NCI-H1436 (cell line): ENCODE data around the gene SNIP1.
A peak's percentile ranks its signal among the peaks of the same experiment; 100 is the strongest.
"Not testable (repeated sequence)": the region's sequence is repeated elsewhere in the genome, so short reads cannot be mapped to it uniquely, and the experiment has no call there.

Experiments
- DNase-seq: peaks from one replicate; lab custom pipeline; 2025; lab: John Stamatoyannopoulos, UW

The SNIP1 gene

DNA sequence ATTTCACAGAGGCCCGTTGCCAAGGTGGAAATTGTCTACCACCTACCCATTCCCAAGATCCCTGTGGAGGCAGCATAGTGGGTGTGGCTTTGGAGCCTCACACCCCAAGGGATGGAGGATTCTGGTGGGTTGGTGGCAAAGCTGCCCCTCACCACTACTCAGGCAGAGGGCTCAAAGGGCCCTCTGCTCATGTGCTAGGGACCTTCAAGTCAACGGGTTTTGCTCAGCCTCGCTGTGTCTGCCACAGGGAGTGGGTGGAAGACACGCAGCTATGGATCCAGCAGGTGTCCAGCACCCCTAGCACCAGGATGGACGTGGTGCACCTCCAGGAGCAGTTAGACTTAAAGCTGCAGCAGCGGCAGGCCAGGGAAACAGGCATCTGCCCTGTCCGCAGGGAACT, 5.0 kb upstream of the SNIP1 start:
- DNase-seq, result no peak

DNA sequence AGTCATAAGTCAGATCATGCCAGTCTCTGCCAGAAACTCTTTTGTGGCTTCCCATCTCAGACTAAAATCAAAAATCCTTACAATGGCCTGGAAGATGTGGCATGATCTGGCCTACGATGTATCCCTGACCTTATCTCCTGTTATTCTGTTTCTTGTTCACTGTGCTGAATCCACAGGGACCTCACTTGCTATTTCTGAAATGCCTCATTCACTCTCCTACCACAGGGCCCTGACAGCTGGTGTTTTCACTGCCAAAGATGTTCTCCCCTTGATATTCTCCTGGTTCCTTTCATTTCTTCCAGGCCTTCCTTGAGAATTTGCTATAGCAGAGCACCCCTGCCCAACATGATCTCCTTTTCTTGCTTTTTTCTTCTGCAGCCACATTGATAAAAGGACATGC, 4.3 kb upstream of the SNIP1 start:
- DNase-seq, result no peak

DNA sequence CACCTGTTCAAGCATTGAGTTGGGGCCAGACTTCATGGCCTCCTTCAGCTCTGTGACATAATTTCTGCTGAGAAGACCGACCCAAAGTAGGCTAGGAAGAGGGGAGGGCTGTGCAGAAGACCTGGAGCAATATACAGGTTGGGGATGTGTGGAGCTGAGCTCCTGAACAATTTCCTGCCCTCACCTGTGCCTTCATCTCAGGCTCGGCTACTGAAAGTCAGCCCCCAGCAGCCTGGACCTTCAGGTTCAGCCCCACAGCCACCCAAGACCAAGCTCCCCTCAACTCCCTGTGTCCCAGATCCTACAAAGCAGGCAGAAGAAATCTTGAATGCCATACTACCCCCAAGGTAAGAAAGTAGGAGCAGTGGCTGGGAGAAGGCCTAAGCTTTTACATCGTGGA, 3.3 kb upstream of the SNIP1 start:
- DNase-seq, result no peak

DNA sequence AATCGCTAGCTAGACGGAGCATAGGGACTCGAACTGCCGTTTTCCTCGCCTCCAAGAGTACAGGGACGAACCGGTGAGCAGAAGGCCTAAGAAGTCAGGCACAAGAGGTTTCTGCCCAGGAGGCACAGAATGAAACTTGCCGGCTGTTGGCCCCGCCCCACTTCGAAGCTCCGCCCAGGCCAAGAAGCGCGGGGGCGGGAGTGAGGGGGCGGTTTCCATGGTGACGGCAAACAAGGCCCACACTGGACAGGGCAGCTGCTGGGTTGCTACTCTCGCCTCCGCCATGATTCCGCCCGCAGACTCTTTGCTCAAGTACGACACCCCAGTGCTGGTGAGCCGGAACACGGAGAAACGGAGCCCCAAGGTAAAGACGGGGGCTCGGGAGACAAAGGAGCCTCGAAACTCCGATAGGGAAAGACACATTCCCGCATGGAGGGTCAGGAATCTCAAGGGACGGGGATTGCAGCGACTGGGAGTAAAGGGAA, 2.7 kb upstream of the SNIP1 start, which contains the start of gene DNALI1:
TSS of gene DNALI1 (plus strand) at position 229 of the 485 bp plus-strand sequence. CDS start at position 284, 55 bp downstream.
- peak; percentile 79 for DNase-seq

DNA sequence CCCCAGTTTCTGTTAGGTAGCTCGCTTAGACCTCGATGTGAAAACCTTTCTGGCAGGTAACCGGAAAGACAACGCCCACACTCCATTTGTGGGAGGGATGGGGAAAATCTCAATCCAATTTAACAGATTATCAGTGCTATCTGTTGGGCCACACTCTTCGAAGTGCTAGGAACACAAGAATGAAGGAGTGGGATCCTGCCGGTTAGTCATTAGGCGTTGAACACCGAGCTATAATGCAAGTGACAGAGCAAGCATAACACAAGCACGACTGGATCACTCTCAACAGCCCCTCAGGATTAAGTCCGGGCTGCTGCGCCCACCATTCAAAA, 531 bp downstream of the SNIP1 start:
- no peak for DNase-seq

- DNase-seq, result no peak
These were observed 4.8 kb downstream of the SNIP1 start for GRCh38 chr1:37549341-37549740.

- DNase-seq, result no peak
These were observed 9.1 kb downstream of the SNIP1 start for GRCh38 chr1:37545019-37545418.

GRCh38 chr1:37544530-37544929, 9.6 kb downstream of the SNIP1 start:
- no peak for DNase-seq

DNA sequence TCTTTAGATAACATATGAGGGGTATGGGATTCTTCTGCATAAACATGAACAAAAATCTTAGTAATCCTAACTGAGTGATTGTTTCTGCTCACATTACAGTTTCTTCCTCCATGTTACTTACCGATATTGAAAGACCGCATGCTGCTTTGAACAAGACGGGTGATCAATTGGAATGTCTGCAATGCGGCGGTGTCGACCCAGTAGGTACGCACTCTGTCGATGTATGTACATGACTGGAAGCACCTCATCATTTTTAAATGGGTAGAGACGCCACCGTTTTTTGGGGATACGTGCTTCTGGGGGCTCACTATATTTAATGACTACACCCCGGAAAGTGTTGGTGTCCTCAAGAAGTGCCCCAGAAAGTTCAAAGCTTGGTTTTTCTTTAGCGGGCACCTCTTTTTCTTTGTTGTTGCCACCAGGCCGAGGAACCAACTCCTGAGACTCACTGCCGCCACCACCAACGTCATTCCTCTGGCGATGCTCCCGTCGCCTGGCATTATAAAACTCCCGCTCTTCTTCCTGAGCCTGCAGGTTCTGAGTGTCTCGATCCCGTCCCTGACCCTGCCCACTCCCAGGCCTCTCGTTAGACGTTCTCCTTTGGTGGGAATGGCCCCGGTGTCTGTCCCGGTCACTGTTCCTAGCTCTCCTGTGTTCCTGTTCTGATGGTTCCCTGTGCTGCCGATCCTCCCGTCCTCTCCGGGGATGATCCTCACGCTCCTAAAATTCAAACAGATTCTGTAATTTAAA, 13.9 kb downstream of the SNIP1 start:
- DNase-seq, result no peak

DNA sequence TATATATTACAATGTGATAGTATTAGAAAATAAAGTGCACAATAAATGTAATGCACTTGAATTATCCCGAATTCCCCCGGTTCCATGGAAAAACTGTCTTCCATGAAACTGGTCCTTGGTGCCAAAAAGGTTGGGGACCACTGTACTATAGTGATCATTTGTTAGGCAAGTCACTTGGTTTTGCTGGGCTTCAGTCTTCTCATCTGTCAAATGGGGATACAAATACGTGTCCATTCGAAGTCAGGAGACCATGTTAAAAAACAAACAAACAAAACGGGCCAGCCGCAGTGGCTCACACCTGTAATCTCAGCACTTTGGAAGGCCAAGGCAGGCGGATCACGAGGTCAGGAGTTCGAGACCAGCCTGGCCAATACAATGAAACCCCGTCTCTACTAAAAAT, 14.9 kb downstream of the SNIP1 start:
- not testable (repeated sequence) for DNase-seq

DNA sequence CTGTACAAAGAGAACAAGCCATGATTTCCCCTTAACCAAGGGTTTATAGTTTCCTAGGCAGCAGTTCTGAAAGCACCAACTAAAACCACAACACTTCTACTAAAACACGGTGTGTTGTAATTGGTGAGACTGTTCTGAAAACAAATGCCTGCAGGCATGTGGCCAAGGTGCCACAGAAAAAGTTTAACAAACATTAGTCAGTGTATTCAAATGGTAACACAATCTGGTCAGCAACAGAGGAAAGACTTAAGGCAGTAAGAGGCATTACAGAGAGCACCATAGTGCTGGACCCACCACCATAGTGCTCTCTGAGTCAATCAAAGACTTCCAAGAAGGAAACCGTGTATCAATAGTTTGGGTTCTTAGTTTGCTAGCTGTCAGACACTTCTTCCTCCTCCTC, 16.7 kb downstream of the SNIP1 start:
- DNase-seq, result no peak

GRCh38 chr1:37533317-37534093, 20.6 kb downstream of the SNIP1 start:
- no peak for DNase-seq

- DNase-seq, result not testable (repeated sequence)
These were observed 21.5 kb downstream of the SNIP1 start for GRCh38 chr1:37532418-37533156.

GRCh38 chr1:37529888-37530287, 24.2 kb downstream of the SNIP1 start:
- not testable (repeated sequence) for DNase-seq

GRCh38 chr1:37519613-37520012, 34.5 kb downstream of the SNIP1 start:
- no peak for DNase-seq

GRCh38 chr1:37518929-37519328, 35.2 kb downstream of the SNIP1 start:
- DNase-seq, result not testable (repeated sequence)

DNA sequence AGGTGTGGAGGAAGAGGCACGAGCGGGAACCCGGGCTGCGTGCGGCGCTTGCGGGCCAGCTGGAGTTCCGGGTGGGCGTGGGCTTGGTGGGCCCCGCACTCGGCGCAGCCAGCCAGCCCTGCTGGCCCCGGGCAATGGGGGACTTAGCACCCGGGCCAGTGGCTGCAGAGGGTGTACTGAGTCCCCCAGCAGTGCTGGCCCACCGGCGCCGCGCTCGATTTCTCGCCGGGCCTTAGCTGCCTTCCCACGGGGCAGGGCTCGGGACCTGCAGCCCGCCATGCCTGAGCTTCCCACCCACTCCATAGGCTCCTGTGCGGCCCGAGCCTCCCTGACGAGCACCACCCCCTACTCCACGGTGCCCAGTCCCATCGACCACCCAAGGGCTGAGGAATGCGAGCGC, 35.9 kb downstream of the SNIP1 start:
- not testable (repeated sequence) for DNase-seq

DNA sequence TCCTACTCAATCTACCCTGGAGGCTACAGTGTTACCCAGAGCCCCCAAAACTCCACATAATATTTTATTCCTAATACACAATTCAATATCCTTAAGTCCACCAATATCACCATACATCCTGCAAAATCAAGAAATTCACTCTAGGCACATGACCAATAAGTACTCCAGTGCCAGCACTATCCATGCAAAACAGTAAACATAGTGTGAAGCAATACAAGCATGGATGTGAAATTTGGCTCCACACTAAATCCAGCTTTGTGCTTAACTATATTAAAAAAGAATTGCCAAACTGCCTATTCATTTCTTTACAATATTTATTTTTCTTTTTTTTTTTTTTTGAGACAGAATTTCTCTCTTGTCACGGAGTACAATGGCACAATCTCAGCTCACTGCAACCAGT, 36.5 kb downstream of the SNIP1 start:
- DNase-seq, result no peak

DNA sequence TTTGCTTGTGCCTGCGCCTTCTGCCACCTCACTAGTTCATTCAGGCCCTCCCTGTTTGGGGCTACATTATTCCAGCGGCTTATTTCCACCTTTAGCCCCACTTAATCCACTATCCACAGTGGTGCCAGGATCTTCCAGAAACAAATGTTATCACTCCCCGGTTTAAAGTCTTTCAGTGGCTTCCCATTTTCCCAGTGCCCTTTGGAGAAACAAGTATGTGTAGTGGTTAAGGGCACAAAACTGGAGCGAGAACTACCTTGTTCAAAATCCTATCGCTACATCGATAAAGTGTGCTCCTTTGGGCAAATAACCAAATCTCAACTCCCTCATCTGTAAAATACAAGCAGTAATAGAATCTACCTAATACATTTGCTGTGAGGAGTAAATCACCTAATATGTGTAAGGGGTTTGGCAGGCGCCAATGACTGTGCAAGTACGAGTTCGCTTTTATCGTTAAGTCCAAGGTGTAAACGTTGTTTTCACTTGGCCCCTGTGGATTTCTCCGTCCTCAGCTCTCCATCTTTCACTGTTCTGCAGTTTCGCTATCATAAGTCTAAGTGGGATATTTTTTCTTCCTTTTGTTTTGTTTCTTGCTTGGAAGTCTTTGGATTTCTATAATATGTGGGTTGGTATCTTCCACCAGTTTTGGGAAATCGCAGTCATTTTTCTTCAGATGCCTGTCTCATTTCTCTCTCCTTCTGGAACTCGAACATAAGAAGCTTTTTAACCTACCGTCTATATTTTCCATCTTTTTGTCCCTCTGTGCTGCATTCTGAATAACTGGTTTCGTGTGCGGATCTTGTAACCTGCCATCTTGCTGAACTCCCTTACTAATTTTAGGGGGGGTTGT, 38.7 kb downstream of the SNIP1 start:
- no peak for DNase-seq

DNA sequence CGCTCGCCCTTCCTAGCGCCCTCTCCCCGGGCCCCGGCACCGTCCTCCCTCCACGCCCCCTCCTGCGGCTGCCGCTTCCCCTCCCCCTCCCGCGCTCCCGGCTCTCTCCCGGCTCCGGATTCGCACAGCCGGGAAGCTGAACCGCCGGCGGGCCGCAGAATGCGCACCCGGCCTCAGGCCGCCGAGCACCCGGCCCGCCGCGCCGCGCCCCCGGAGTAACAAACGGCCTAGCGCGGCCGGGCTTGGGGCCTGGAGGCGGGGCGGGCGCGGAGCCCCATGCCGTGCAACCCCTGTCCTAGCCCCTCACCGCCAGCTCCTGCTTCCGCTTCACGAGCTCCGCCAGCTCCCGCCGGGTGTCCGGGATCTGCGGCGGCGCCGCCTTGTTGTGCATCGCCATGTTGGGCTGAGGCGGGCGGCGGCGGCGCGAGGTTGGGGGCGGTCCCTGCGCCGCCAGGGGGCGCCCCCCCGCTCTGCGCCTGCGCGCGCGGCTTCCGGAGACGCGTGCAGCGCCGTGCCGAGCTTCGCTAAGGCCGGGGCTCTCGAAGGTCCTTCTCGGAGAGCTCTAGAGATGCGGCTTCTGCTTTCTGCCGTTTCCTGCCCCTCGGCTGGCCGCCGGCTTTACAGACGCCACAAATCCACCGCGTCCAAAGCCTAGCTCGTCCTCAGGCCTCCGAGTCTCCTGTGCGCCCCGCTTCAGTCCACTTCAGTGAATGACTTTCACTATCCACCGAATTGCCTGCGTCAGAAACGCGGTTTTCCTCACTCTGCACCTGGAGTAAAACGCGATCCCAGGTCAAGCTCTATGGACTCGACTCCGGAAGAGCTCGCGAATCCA, 39.5 kb downstream of the SNIP1 start, which contains the start of gene MEAF6:
TSS of gene MEAF6 (minus strand) at position 417 of the 835 bp plus-strand sequence. CDS start at position 397, 20 bp downstream.
- DNase-seq, result peak; percentile 78
